GM12878 (cell line): ENCODE data around the gene TELO2. TPM values are rescaled to one million over a fixed set of nuclear protein-coding genes. Genes with fewer than 3 reads are reported as not detected.

Experiments
- ATAC-seq: fragments of 200-7000 bp; cut with Tn5 transposase; 3 replicates; pipeline ENCODE4 v1.9.1; 2020; ENCODE audit warnings: mild to moderate bottlenecking, moderate library complexity
- BruUV-seq: library from RNA; stranded (reverse); fragments of 400-500 nt; replicated peaks from 2 replicates; lab custom pipeline; 2021; lab: Mats Ljungman, UMichigan
- CTCF ChIA-PET: fragments of 300-600 bp; sonication (Branson Sonifier 250); formaldehyde crosslinking; extraction: SDS; loops from one replicate; lab custom pipeline; 2021; ENCODE audit warnings: inconsistent platforms; lab: Yijun Ruan, JAX
- POLR2A ChIA-PET: fragments of 350-600 bp; formaldehyde crosslinking; extraction: SDS; loops from one replicate; lab custom pipeline; 2021; ENCODE audit warnings: inconsistent platforms; lab: Charles Lee
- RAD21 ChIA-PET: fragments of 300-600 bp; sonication (Branson Sonifier 250); formaldehyde crosslinking; loops from one replicate; lab custom pipeline; 2023; ENCODE audit warnings: antibody characterized with exemption; ENCODE audit not compliant: unreplicated experiment; lab: Charles Lee
- SMC1A ChIA-PET: fragments of 300-600 bp; sonication (Branson Sonifier 250); formaldehyde crosslinking; loops from one replicate; lab custom pipeline; 2023; ENCODE audit not compliant: unreplicated experiment, uncharacterized antibody; lab: Charles Lee
- DNase-seq: peaks from one replicate; pipeline ENCODE4 v3.0.0-alpha.2; 2011; ENCODE audit warnings: low read depth, low spot score
- FAIRE-seq: peaks from 3 replicates; lab custom pipeline; 2011; peaks lifted over from hg19 to GRCh38; lab: Jason Lieb, UNC
- H2AFZ ChIP-seq: 2 replicates; pipeline ENCODE4 v1.6.0; 2011; ENCODE audit warnings: low read depth, low read length, control low read depth; ENCODE audit not compliant: control insufficient read depth
- H3K27ac ChIP-seq: 2 replicates; pipeline ENCODE4 v1.5.1; 2011; ENCODE audit warnings: control low read depth; ENCODE audit not compliant: control insufficient read depth, insufficient read depth
- H3K27me3 ChIP-seq, 2 experiments: replicated peaks in 1 of 2; 2 replicates each; pipeline versions ENCODE4 v1.6.0 to v1.6.1; 2011; ENCODE audit warnings: low read length in 1 of 2; ENCODE audit not compliant: control insufficient read depth in 2 of 2, insufficient read depth in 2 of 2
- H3K36me3 ChIP-seq, 2 experiments: 2 replicates each; pipeline ENCODE4 v1.5.1; 2011; ENCODE audit warnings: low read length in 1 of 2; ENCODE audit not compliant: control insufficient read depth in 2 of 2, insufficient read depth in 2 of 2
- H3K4me1 ChIP-seq: 2 replicates; pipeline ENCODE4 v1.6.1; 2011; ENCODE audit warnings: mild to moderate bottlenecking, low read length, moderate library complexity, mixed read lengths; ENCODE audit not compliant: control insufficient read depth, insufficient read depth
- H3K4me2 ChIP-seq: 2 replicates; pipeline ENCODE4 v1.6.0; 2011; ENCODE audit warnings: control low read depth; ENCODE audit not compliant: control insufficient read depth, insufficient read depth
- H3K4me3 ChIP-seq: fragments of 200-600 bp; sonication (generic); 2 replicates; pipeline ENCODE4 v1.5.1; 2016
- H3K79me2 ChIP-seq: 2 replicates; pipeline ENCODE4 v1.6.0; 2011; ENCODE audit warnings: low read length; ENCODE audit not compliant: control insufficient read depth, insufficient read depth
- H3K9ac ChIP-seq: 2 replicates; pipeline ENCODE4 v1.8.0; 2011; ENCODE audit warnings: low read length, control low read depth, mixed read lengths; ENCODE audit not compliant: control insufficient read depth, insufficient read depth
- H3K9me3 ChIP-seq: replicated peaks from 3 replicates; pipeline ENCODE4 v1.5.1; 2011; ENCODE audit warnings: mild to moderate bottlenecking, low read length; ENCODE audit not compliant: control insufficient read depth, insufficient read depth
- H4K20me1 ChIP-seq: 2 replicates; pipeline ENCODE4 v1.6.0; 2011; ENCODE audit not compliant: control insufficient read depth, insufficient read depth
- ATF7 ChIP-seq: fragments of 450-650 bp; IDR thresholded peaks from 2 replicates; pipeline ENCODE4 v1.6.1; 2016; ENCODE audit warnings: low read depth, mild to moderate bottlenecking
- CEBPB ChIP-seq, 2 experiments: fragments of 150-350 bp in 1 of 2; IDR thresholded peaks; 2 replicates each; pipeline ENCODE4 v1.6.1; 2012 to 2014; ENCODE audit warnings: low read depth in 2 of 2, low read length in 2 of 2, borderline replicate concordance in 1 of 2, inconsistent platforms in 1 of 2
- NRF1 ChIP-seq: conservative IDR thresholded peaks from 2 replicates; pipeline ENCODE4 v1.6.1; 2011; ENCODE audit warnings: mild to moderate bottlenecking, low read depth, low read length, improper control_type of control experiment
- RELB ChIP-seq: fragments of 450-650 bp; IDR thresholded peaks from 2 replicates; pipeline ENCODE4 v1.6.1; 2017; ENCODE audit warnings: low read depth, mild to moderate bottlenecking, moderate library complexity
- REST ChIP-seq: IDR thresholded peaks from 2 replicates; pipeline ENCODE4 v1.6.1; 2012; ENCODE audit warnings: mild to moderate bottlenecking, low read depth, low read length
- SMAD1 ChIP-seq: fragments of 450-650 bp; IDR thresholded peaks from 2 replicates; pipeline ENCODE4 v1.6.1; 2018; ENCODE audit warnings: mild to moderate bottlenecking, low read depth; ENCODE audit not compliant: partially characterized antibody
- SMC3 ChIP-seq: IDR thresholded peaks from 2 replicates; pipeline ENCODE4 v1.6.1; 2011; ENCODE audit warnings: low read length, improper control_type of control experiment, borderline replicate concordance
- TBL1XR1 ChIP-seq: IDR thresholded peaks from 2 replicates; pipeline ENCODE4 v1.6.1; 2012; ENCODE audit warnings: low read depth, low read length, improper control_type of control experiment
- whole genome bisulfite sequencing: methylation state at CpG from one replicate; pipeline ENCODE4 v1.1.6; 2016; ENCODE audit warnings: low lambda C conversion rate; ENCODE audit not compliant: insufficient replicate concordance, insufficient coverage; ENCODE audit errors: missing lambda C conversion rate; 5-methylcytosine and 5-hydroxymethylcytosine counted together
- in situ Hi-C: fragments of 300-500 bp; cut with MboI; formaldehyde crosslinking; loops from 9 replicates; pipeline ENCODE4 v1.14.3; 2018; ENCODE audit warnings: mixed read lengths
- intact Hi-C: fragments of 100-400 bp; cut with micrococcal nuclease; formaldehyde crosslinking; loops from one replicate; pipeline ENCODE4 v1.14.2; 2022; ENCODE audit not compliant: unreplicated experiment
- polyA plus RNA-seq, 11 experiments: library from polyadenylated mRNA; depleted of rRNA in 4 of 11; unstranded in 6 of 11; stranded (reverse) in 5 of 11; fragments of >200 nt; fragmentation: Nextera tagmentation in 4 of 11; fragmentation: Illumina TruSeq in 1 of 11; extraction: Ambion mirVana in 4 of 11; extraction: Trizol in 1 of 11; gene quantifications; 1 replicate in 1 of 11; 2 replicates in 10 of 11; pipeline versions ENCODE4 v1.2.1 to v1.2.3, GENCODE V29; 2011 to 2016; ENCODE audit warnings: inconsistent platforms in 2 of 11, missing spikeins in 2 of 11, low read depth in 1 of 11
- total RNA-seq, 4 experiments: library from RNA; depleted of rRNA in 3 of 4; stranded (reverse); fragments of >200 nt in 3 of 4; fragmentation: Illumina TruSeq in 1 of 4; extraction: Trizol in 1 of 4; gene quantifications; 2 replicates each; pipeline versions ENCODE4 v1.2.1 to v1.2.3, GENCODE V29; 2013 to 2021
- TF ChIP-seq, protein P1 (sequence below): IDR thresholded peaks from 2 replicates; pipeline ENCODE4 v1.6.1; 2012; ENCODE audit warnings: improper control_type of control experiment, low read depth, low read length; ENCODE audit not compliant: insufficient replicate concordance
- TF ChIP-seq, protein P2 (sequence below): IDR thresholded peaks from 2 replicates; pipeline ENCODE4 v1.6.1; 2011; ENCODE audit warnings: borderline replicate concordance, low read depth, mild to moderate bottlenecking, moderate library complexity, mixed read lengths, low read length; ENCODE audit not compliant: insufficient read depth; ENCODE audit errors: extremely low read length

Gene TELO2
- total and polyA plus RNA-seq, 10 of the 15 experiments (the other 5 are each of a cell fraction or from before 2014, with no cell fraction given), result 0.55 to 72.8 (median 18.6) TPM

DNA sequence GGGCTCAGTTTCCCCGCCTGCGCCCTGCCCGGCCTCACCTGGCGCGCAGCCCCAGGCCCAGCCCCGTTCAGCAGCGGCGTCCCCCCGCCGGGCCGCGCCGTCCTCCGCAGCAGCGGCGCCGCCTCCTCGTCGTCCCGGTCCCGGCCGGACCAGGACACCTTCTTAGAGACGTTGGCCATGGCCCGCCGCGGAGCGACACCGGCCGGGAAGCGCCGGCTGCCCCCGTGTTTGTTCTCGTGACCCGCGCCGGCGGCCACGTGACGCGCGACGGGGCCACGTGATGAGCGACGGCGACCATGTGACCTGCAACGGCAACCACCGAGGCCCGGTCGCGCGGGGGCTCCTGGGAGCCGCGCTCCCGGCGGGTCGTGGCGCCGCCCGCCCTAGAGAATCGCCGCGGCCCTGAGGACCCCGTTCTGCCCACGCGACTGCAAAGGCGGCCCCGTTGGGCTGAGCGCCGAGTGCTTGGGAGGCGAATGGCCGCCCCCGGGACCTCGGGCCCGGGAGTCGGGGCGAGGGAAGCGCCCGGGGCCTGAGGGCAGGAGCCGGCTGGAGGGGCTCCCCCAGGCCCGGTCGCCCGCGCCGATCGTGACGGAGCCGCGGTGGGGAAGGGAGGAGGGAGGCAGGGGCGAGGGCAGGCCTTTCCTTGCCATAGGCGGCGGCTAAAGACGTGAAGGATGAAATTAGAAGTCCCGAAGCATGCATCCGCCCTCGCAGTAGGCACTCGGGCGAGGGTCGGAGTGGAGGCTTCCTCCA lies 18.2 kb upstream of the TELO2 start, which contains the start of gene CLCN7:
Gene CLCN7, minus strand, starts transcription at position 233 of the 756 bp plus-strand sequence. Its CDS starts 54 bp downstream, at position 179.
- peak within 1 kb of the TSS; percentile 96 for H3K27ac ChIP-seq
- peak within 1 kb of the TSS; percentile 85 for H3K9ac ChIP-seq
- CTCF ChIA-PET, result no interaction called here
- DNase-seq (no peak), FAIRE-seq (peak; percentile 49), ATAC-seq (peak; percentile 83)
- peak within 1 kb of the TSS; percentile 97 for H3K4me2 ChIP-seq
- WGBS, result under 1% methylated on average over 92 of the region's 99 CpGs
- peak within 1 kb of the TSS; percentile 80 for H2AFZ ChIP-seq
- POLR2A ChIA-PET, result no interaction called here
- BruUV-seq, result TSS peak; percentile 90
- SMC1A ChIA-PET, result no interaction called here
- no peaks in the 10 kb centered on the region for H3K9me3 ChIP-seq
- peaks cover 40% of the 10 kb centered on the region for H3K79me2 ChIP-seq
- H3K4me3 ChIP-seq, result peak within 1 kb of the TSS; percentile 93
- in situ Hi-C loops (no loop called here), intact Hi-C loops (loop anchor here (5.0 kb wide), 1 partner anchor 53 kb away; the partner anchor contains the start of gene UQCC4)
- RAD21 ChIA-PET, result no interaction called here
- H3K4me1 ChIP-seq, result peaks cover 20% of the 10 kb centered on the region
- no peaks in the 10 kb centered on the region for H3K27me3 ChIP-seq
- H3K36me3 ChIP-seq, result no peaks in the 10 kb centered on the region
- no peaks in the 10 kb centered on the region for H4K20me1 ChIP-seq
- TF ChIP-seq TBL1XR1 (peak; percentile 92), SMC3 (no peak), SMAD1 (no peak), CEBPB (IDR thresholded peaks at IDR 0.05; ENCODE audit: borderline replicate concordance in 1 of 2, low read depth in 2 of 2, low read length in 2 of 2) (no peak), NRF1 (no peak), REST (no peak), RELB (peak; percentile 26; the same call in 1 of the 2 replicates), ATF7 (no peak)
- TF ChIP-seq, protein P1, sequence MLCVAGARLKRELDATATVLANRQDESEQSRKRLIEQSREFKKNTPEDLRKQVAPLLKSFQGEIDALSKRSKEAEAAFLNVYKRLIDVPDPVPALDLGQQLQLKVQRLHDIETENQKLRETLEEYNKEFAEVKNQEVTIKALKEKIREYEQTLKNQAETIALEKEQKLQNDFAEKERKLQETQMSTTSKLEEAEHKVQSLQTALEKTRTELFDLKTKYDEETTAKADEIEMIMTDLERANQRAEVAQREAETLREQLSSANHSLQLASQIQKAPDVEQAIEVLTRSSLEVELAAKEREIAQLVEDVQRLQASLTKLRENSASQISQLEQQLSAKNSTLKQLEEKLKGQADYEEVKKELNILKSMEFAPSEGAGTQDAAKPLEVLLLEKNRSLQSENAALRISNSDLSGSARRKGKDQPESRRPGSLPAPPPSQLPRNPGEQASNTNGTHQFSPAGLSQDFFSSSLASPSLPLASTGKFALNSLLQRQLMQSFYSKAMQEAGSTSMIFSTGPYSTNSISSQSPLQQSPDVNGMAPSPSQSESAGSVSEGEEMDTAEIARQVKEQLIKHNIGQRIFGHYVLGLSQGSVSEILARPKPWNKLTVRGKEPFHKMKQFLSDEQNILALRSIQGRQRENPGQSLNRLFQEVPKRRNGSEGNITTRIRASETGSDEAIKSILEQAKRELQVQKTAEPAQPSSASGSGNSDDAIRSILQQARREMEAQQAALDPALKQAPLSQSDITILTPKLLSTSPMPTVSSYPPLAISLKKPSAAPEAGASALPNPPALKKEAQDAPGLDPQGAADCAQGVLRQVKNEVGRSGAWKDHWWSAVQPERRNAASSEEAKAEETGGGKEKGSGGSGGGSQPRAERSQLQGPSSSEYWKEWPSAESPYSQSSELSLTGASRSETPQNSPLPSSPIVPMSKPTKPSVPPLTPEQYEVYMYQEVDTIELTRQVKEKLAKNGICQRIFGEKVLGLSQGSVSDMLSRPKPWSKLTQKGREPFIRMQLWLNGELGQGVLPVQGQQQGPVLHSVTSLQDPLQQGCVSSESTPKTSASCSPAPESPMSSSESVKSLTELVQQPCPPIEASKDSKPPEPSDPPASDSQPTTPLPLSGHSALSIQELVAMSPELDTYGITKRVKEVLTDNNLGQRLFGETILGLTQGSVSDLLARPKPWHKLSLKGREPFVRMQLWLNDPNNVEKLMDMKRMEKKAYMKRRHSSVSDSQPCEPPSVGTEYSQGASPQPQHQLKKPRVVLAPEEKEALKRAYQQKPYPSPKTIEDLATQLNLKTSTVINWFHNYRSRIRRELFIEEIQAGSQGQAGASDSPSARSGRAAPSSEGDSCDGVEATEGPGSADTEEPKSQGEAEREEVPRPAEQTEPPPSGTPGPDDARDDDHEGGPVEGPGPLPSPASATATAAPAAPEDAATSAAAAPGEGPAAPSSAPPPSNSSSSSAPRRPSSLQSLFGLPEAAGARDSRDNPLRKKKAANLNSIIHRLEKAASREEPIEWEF, result no peak
- TF ChIP-seq, protein P2, sequence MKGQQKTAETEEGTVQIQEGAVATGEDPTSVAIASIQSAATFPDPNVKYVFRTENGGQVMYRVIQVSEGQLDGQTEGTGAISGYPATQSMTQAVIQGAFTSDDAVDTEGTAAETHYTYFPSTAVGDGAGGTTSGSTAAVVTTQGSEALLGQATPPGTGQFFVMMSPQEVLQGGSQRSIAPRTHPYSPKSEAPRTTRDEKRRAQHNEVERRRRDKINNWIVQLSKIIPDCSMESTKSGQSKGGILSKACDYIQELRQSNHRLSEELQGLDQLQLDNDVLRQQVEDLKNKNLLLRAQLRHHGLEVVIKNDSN, result peak; percentile 100
